ENCODE data around the gene TANGO6. TPM values are rescaled to one million over a fixed set of nuclear protein-coding genes. Genes with fewer than 3 reads are reported as not detected.
"Not testable (repeated sequence)": the region's sequence is repeated elsewhere in the genome, so short reads cannot be mapped to it uniquely, and the experiment has no call there.

The TANGO6 gene
- total RNA-seq, 4 donors from 2014 or later, result 18.4 to 36.0 (median 23.3) TPM

- no peaks in the 10 kb centered on the region for H3K27me3 ChIP-seq
- H3K4me3 ChIP-seq, result no peak overlapping the region
- no peak for DNase-seq (ENCODE audit: low spot score in 2 of 2)
- WGBS, 2 donors, result 86 to 90% methylated on average over 1 of the region's 1 CpG
- H3K36me3 ChIP-seq, result peaks cover 0 to 33% (median 0%) of the 10 kb centered on the region in 3 donors
- no peak overlapping the region for H3K27ac ChIP-seq
- H3K4me1 ChIP-seq, result no peaks in the 10 kb centered on the region
- TF ChIP-seq CTCF (IDR thresholded peaks at IDR 0.05) (no peak), POLR2A (IDR thresholded peaks at IDR 0.05) (no peak), EP300 (IDR thresholded peaks at IDR 0.05) (no peak)
- H3K9me3 ChIP-seq, result no peaks in the 10 kb centered on the region
Observed at GRCh38 chr16:68984467-68984866, 141.1 kb downstream of the TANGO6 start.

GRCh38 chr16:68985268-68985667, 141.9 kb downstream of the TANGO6 start:
- no peaks in the 10 kb centered on the region for H3K4me1 ChIP-seq
- no peaks in the 10 kb centered on the region for H3K9me3 ChIP-seq
- no peaks in the 10 kb centered on the region for H3K27me3 ChIP-seq
- DNase-seq (ENCODE audit: low spot score in 2 of 2), result no peak
- H3K36me3 ChIP-seq, result peaks cover 0 to 25% (median 0%) of the 10 kb centered on the region in 3 donors
- H3K27ac ChIP-seq, result no peak overlapping the region
- no peak overlapping the region for H3K4me3 ChIP-seq
- no peak for TF ChIP-seq EP300 (IDR thresholded peaks at IDR 0.05)
- TF ChIP-seq CTCF (IDR thresholded peaks at IDR 0.05), result no peak
- no peak for TF ChIP-seq POLR2A (IDR thresholded peaks at IDR 0.05)
- 93 to 96% methylated on average over 5 of the region's 5 CpGs for WGBS, 2 donors

GRCh38 chr16:68985855-68986254, 142.5 kb downstream of the TANGO6 start:
- Histone ChIP-seq H3K36me3 (peaks cover 0 to 20% (median 0%) of the 10 kb centered on the region in 3 donors), H3K27me3 (no peaks in the 10 kb centered on the region), H3K4me3 (no peak overlapping the region), H3K4me1 (no peaks in the 10 kb centered on the region), H3K27ac (no peak overlapping the region), H3K9me3 (no peaks in the 10 kb centered on the region)
- TF ChIP-seq EP300 (IDR thresholded peaks at IDR 0.05) (no peak), CTCF (IDR thresholded peaks at IDR 0.05) (no peak), POLR2A (IDR thresholded peaks at IDR 0.05) (no peak)
- no peak for DNase-seq (ENCODE audit: low spot score in 2 of 2)
- 74 to 82% methylated on average over 2 of the region's 2 CpGs for WGBS, 2 donors

- H3K4me3 ChIP-seq, result no peak overlapping the region
- TF ChIP-seq POLR2A (IDR thresholded peaks at IDR 0.05) (no peak), CTCF (IDR thresholded peaks at IDR 0.05) (no peak), EP300 (IDR thresholded peaks at IDR 0.05) (no peak)
- H3K4me1 ChIP-seq, result no peaks in the 10 kb centered on the region
- H3K27ac ChIP-seq, result no peak overlapping the region
- peaks cover 0 to 9% (median 0%) of the 10 kb centered on the region in 3 donors for H3K36me3 ChIP-seq
- 54 to 58% methylated on average over 4 of the region's 4 CpGs for WGBS, 2 donors
- no peaks in the 10 kb centered on the region for H3K9me3 ChIP-seq
- H3K27me3 ChIP-seq, result no peaks in the 10 kb centered on the region
- DNase-seq (ENCODE audit: low spot score in 2 of 2), result no peak
Observed at GRCh38 chr16:68987734-68988457, 144.6 kb downstream of the TANGO6 start.

GRCh38 chr16:68990172-68990845, 147.0 kb downstream of the TANGO6 start:
- not testable (repeated sequence) for H3K36me3 ChIP-seq; H3K4me3 ChIP-seq; H3K4me1 ChIP-seq; DNase-seq (ENCODE audit: low spot score in 2 of 2); H3K27me3 ChIP-seq; H3K27ac ChIP-seq; H3K9me3 ChIP-seq
- WGBS, 2 donors, result 89 to 94% methylated on average over 7 of the region's 7 CpGs

Data from tibial nerve (tissue), 4 donors.